Measurements from ENCODE around the gene CSNK1G1. TPM values are rescaled to one million over a fixed set of nuclear protein-coding genes. Genes with fewer than 3 reads are reported as not detected.

The CSNK1G1 gene
- total and polyA plus RNA-seq, 2 of the 8 experiments (the other 6 are each of a cell fraction or from before 2014, with no cell fraction given), result 6.0 to 12.9 TPM

DNA sequence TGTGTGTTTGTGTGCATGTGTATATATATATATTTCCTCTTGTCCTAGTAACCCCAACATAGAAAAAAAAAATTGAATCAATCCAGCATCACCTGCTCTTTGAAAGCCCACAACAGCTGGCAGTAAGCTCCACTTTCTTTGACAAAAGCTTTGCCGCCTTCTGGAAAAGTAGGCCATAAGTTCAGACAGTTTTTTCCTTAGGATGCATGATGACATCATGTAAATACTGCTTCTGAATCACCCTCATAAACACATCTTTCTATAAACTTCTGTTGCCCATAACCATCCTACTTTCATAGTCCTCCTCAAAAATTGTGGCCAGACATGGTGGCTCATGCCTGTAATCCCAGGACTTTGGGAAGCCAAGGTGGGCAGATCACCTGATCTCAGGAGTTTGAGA is 67.4 kb downstream of the CSNK1G1 start:
- Histone ChIP-seq H3K27me3 (replicated peaks in 1 of 4; ENCODE audit: control insufficient read depth in 3 of 4, extremely low read depth in 1 of 4, insufficient read depth in 3 of 4, low read length in 3 of 4) (no peaks in the 10 kb centered on the region), H3K79me1 (ENCODE audit: low read depth, low read length) (peaks cover 5% of the 10 kb centered on the region; the same call in 1 of the 2 replicates), H2BK20ac (ENCODE audit: low read length) (no peak overlapping the region), H3K23me2 (ENCODE audit: low read depth, low read length) (no peaks in the 10 kb centered on the region), H4K91ac (replicated peaks; ENCODE audit: insufficient read length, low read length) (no peak overlapping the region), H3K79me2 (ENCODE audit: control insufficient read depth in 1 of 2, insufficient read depth in 2 of 2, low read length in 2 of 2) (peaks cover 0 to 9% of the 10 kb centered on the region in 2 experiments; a peak in 1 of 4 replicates), H2AFZ (ENCODE audit: low read length) (no peak overlapping the region), H3K36me3 (ENCODE audit: control insufficient read depth in 2 of 4, insufficient read depth in 4 of 4, low read length in 3 of 4) (no peaks in the 10 kb centered on the region), H2BK120ac (replicated peaks; ENCODE audit: low read depth, low read length) (no peak overlapping the region), H4K5ac (ENCODE audit: insufficient read length, low read depth, low read length) (no peak overlapping the region), H3K9me3 (ENCODE audit: insufficient read depth in 2 of 2, low read depth in 1 of 2, low read length in 1 of 2) (no peaks in the 10 kb centered on the region), H3K4me2 (ENCODE audit: insufficient read depth in 1 of 2, low read depth in 2 of 2, low read length in 2 of 2) (no peak overlapping the region), H3K27ac (ENCODE audit: low read depth, low read length) (no peak overlapping the region), H2AK5ac (ENCODE audit: low read depth, low read length) (no peak overlapping the region), H3K23ac (ENCODE audit: insufficient read length) (no peak overlapping the region), H4K8ac (ENCODE audit: extremely low read depth, insufficient read depth, low read length) (no peak overlapping the region), H2BK12ac (ENCODE audit: low read depth, low read length) (no peak overlapping the region), H3K18ac (ENCODE audit: extremely low read depth, low read length) (no peak overlapping the region), H3K14ac (ENCODE audit: insufficient read length) (no peak overlapping the region), H2BK5ac (ENCODE audit: low read depth, low read length) (no peak overlapping the region), H3K4ac (replicated peaks; ENCODE audit: insufficient read length, low read depth, low read length) (no peak overlapping the region), H3K4me3 (ENCODE audit: extremely low read depth in 1 of 4, insufficient read depth in 2 of 4, low read depth in 3 of 4, low read length in 4 of 4) (no peak overlapping the region), H3K56ac (replicated peaks; ENCODE audit: insufficient read length, low read depth, low read length) (no peak overlapping the region), H2BK15ac (ENCODE audit: low read length) (no peak overlapping the region), H4K20me1 (replicated peaks in 1 of 2; ENCODE audit: control insufficient read depth in 1 of 2, insufficient read depth in 2 of 2, low read length in 2 of 2) (no peaks in the 10 kb centered on the region), H3K4me1 (replicated peaks in 1 of 4; ENCODE audit: control insufficient read depth in 3 of 4, insufficient read depth in 4 of 4, low read length in 3 of 4) (peaks cover 0 to 3% (median 0%) of the 10 kb centered on the region in 4 experiments; a peak in 1 of 7 replicates), H3K9ac (replicated peaks in 1 of 4; ENCODE audit: extremely low read depth in 1 of 4, low read depth in 3 of 4, low read length in 3 of 4) (no peak overlapping the region)
- DNase-seq (ENCODE audit: low read depth in 1 of 2, low spot score in 2 of 2) (no peak), FAIRE-seq (no peak)
- WGBS, 2 experiments (ENCODE audit: extremely low coverage in 1 of 2, insufficient coverage in 1 of 2, insufficient read length in 1 of 2, insufficient replicate concordance in 2 of 2, low coverage in 1 of 2, low lambda C conversion rate in 2 of 2, missing lambda C conversion rate in 1 of 2), result 92% methylated on average over 1 of the region's 1 CpG; no CpG with 5 or more reads in 1 of the 2 experiments
- POLR2A ChIA-PET (ENCODE audit: partially characterized antibody), result interaction anchor here (0.6 kb wide), 1 partner anchor 24 kb away, joined by 3 read pairs; no protein-coding TSS in a partner anchor
- CTCF ChIA-PET (ENCODE audit: partially characterized antibody), result interaction anchor here (0.6 kb wide), 1 partner anchor 63 kb away, joined by 4 read pairs; no protein-coding TSS in a partner anchor
- TF ChIP-seq POU5F1 (IDR thresholded peaks at IDR 0.05; ENCODE audit: low read depth, low read length), result no peak
- TF ChIP-seq, protein P1, sequence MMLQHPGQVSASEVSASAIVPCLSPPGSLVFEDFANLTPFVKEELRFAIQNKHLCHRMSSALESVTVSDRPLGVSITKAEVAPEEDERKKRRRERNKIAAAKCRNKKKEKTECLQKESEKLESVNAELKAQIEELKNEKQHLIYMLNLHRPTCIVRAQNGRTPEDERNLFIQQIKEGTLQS (IDR thresholded peaks at IDR 0.05; ENCODE audit: insufficient read depth, low read depth, low read length), result no peak
- TF ChIP-seq YY1 (IDR thresholded peaks at IDR 0.05; ENCODE audit: low read depth, low read length), result no peak
- TF ChIP-seq JUN (IDR thresholded peaks at IDR 0.05; ENCODE audit: low read depth, low read length), result no peak
- TF ChIP-seq GTF2F1 (IDR thresholded peaks at IDR 0.05; ENCODE audit: borderline replicate concordance, low read depth, low read length), result no peak
- no peak for TF ChIP-seq RAD21 (IDR thresholded peaks at IDR 0.05 in 1 of 2, conservative IDR thresholded peaks at IDR 0.05 in 1 of 2; ENCODE audit: low read depth in 2 of 2, low read length in 2 of 2)
- TF ChIP-seq, protein P2, sequence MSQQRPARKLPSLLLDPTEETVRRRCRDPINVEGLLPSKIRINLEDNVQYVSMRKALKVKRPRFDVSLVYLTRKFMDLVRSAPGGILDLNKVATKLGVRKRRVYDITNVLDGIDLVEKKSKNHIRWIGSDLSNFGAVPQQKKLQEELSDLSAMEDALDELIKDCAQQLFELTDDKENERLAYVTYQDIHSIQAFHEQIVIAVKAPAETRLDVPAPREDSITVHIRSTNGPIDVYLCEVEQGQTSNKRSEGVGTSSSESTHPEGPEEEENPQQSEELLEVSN (IDR thresholded peaks at IDR 0.05), result no peak
- no peak for TF ChIP-seq SP2 (IDR thresholded peaks at IDR 0.05; ENCODE audit: low read length)
- TF ChIP-seq SIN3A (conservative IDR thresholded peaks at IDR 0.05 in 1 of 2, IDR thresholded peaks at IDR 0.05 in 1 of 2; ENCODE audit: low read depth in 1 of 2, low read length in 2 of 2), result no peak
- no peak for TF ChIP-seq EP300 (IDR thresholded peaks at IDR 0.05; ENCODE audit: borderline replicate concordance in 1 of 2, low read depth in 2 of 2, low read length in 2 of 2)
- TF ChIP-seq, protein P3, sequence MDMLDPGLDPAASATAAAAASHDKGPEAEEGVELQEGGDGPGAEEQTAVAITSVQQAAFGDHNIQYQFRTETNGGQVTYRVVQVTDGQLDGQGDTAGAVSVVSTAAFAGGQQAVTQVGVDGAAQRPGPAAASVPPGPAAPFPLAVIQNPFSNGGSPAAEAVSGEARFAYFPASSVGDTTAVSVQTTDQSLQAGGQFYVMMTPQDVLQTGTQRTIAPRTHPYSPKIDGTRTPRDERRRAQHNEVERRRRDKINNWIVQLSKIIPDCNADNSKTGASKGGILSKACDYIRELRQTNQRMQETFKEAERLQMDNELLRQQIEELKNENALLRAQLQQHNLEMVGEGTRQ (IDR thresholded peaks at IDR 0.05; ENCODE audit: low read length), result no peak
